WI38 (cell line): ENCODE data around the gene TBC1D32.

Experiments
- H3K4me3 ChIP-seq: 2 replicates; pipeline ENCODE4 v1.5.1; 2011; ENCODE audit warnings: low read depth, mild to moderate bottlenecking, control low read depth, low read length
- CTCF ChIP-seq: IDR thresholded peaks from 2 replicates; pipeline ENCODE4 v1.5.1; 2012; ENCODE audit warnings: low read depth, mild to moderate bottlenecking, control low read depth, low read length

The TBC1D32 gene

DNA sequence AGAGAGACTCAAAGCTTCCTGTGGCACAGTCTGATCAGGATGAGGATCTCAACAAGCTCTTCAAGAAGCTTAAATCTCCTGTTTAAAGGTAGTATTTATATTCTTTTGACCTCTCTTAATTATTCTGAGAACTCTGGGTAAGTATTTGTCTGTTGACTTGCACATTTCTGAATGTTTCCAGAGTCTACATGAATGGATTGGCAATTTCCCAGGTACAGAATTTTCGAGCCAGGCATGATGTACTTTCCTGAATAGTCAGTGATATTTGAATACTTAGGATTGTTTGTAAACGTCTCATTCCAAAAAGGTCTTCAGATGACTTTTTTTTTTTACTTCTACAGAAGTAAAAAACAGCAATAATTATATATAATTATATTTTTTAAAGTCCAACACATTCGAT, 293.4 kb downstream of the TBC1D32 start:
- no peak for TF ChIP-seq CTCF
- no peak overlapping the region for H3K4me3 ChIP-seq

DNA sequence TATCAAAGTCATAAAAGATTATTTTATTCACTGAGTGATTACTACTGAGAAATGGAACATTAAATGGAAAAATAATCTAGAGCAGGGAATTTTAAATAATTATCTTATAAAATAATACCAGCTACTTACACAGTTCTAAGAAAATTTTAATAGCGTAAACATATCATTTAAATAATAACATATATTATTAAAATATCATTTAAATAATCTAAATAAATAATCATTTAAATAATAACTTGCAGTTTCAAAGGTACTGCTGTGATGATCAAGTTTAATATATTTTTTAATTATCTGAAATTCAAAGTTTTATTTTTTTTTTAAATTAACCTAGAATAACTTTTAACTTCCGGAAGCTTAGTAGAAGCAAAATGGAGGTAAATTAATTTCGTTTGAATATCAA, 301.2 kb downstream of the TBC1D32 start:
- no peak overlapping the region for H3K4me3 ChIP-seq
- TF ChIP-seq CTCF = no peak

DNA sequence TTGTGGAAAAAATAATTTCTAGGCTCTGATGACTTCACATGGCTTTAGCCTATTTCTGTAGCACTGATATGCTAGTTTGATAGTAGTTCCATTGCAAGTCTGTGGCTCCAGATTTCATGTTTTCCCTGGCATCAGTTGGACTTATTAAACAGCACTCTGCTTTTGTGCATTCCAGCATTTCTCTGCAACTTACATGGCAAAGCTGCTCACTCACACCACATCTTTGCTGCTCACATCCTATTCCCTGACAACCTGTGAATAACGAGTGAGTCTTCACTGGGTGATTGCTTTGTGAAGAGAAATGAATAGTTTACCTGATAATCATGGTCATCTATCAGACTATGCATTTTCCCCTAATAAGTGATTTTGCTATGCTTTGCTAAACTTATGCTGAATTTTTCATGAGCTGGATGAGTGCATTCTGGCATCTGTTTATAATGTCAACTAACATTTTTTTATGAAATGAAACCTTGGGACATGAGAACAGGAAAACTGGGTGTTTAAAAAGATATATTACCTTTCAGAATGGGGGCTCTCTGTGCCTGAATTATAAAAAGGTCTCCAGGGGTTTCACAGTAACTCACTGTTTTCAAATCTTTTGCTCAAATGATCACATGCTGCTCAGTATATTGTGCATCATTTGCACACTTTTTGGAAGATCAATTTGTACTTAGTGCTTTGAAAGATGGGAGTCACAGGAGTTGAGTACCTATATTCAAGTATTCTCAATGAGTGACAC, 301.8 kb downstream of the TBC1D32 start:
- H3K4me3 ChIP-seq = no peak overlapping the region
- TF ChIP-seq CTCF = no peak
